GM19397 (cell line): ENCODE results near the gene LAMB1.
"Not testable (repeated sequence)": the region's sequence is repeated elsewhere in the genome, so short reads cannot be mapped to it uniquely, and the experiment has no call there.

Experiments
- ATAC-seq: cut with Tn5 transposase; IDR thresholded peaks from one replicate; pipeline ENCODE4 v1.9.1; 2021; ENCODE audit warnings: mild to moderate bottlenecking, moderate library complexity; ENCODE audit not compliant: unreplicated experiment

LAMB1 gene

DNA sequence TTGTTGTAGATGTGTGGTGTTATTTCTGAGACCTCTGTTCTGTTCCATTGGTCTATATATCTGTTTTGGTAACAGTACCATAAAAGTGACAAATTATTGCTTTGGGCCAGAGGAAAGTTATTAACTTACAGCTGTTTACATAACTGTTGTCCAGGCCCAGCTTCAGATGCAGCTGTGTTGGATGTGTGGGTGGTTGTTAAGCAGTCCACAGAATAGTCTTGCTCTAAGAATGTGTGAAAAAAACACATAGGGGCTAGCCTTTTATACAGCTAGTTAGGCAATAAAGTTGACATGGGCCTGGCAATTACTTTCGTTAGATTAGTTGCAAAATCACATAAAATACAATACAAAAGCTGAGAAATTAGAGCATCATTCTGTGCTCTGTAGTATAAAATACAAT is 80.1 kb downstream of the LAMB1 start:
- no peak for ATAC-seq

GRCh38 chr7:107921826-107922225 is 81.1 kb downstream of the LAMB1 start:
- ATAC-seq = not testable (repeated sequence)

GRCh38 chr7:107920048-107920772 is 82.8 kb downstream of the LAMB1 start:
- ATAC-seq = no peak

DNA sequence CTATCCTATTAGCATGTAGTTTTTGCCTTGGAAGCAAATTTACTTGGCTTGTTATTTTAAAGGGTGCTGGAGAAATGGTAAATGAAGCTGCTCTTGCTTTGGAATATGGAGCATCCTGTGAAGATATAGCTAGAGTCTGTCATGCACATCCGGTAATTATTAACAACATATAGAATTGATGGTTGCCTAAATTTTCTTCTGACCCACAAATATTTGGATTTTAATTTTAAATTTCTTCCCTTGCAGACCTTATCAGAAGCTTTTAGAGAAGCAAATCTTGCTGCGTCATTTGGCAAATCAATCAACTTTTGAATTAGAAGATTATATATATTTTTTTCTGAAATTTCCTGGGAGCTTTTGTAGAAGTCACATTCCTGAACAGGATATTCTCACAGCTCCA is 84.0 kb downstream of the LAMB1 start:
- no peak for ATAC-seq

DNA sequence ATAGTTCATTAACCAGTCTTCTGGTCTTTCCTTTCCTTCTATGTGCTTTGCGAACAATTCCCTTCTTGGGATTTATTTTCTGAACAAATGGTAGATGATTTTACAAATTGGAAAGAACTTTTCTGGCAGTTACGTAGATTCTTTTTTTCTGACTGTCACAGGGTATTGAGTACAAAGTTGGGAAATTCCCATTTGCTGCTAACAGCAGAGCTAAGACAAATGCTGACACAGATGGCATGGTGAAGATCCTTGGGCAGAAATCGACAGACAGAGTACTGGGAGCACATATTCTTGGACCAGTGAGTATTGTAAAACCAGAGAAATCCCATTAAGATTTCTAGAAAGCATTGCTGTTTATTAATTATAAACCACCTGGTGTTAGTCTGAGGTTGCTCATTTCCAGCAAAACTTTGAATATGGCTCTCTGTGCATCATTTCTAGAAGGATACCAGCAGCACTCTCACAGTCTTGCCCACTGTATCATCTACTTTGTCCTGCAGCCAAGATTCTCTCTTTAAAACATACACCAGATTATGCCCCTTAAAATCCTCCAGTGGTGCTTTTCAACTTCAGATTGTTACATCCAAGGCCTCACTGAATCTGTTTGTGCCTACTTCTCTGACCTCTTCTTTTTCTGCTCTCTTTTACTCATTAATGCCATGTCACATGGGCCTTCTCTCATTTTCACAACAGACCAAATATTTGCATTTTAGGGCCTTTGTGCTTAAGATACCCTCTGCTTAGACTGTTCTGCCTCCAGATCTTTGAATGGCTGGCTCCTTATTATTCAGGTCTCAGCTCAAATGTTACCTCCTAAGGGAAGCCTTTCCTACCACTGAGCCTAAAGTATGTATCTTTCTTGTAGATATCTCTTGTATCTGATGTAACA is 85.0 kb downstream of the LAMB1 start:
- peak; percentile 76 for ATAC-seq

DNA sequence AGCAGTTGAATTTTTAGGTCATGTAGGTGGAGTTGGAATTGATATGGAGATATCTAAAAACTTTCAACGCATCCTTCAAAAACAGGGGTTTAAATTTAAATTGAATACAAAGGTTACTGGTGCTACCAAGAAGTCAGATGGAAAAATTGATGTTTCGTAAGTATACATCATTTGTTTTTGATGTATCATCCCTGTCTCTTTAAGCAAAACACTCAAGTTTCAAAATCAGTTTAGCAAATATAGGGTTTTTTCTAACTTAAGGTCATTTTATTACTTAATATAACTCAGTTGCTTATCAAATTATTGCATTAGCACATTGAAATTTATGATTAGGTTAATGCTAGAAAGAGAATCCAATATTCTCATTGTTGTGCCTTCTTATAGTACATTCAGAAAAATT is 87.4 kb downstream of the LAMB1 start:
- no peak for ATAC-seq

- ATAC-seq = no peak
Observed at GRCh38 chr7:107914831-107915230, 88.1 kb downstream of the LAMB1 start.

GRCh38 chr7:107913851-107914250 is 89.1 kb downstream of the LAMB1 start:
- ATAC-seq = no peak

- ATAC-seq = no peak
Observed at GRCh38 chr7:107911981-107912380, 91.0 kb downstream of the LAMB1 start.

DNA sequence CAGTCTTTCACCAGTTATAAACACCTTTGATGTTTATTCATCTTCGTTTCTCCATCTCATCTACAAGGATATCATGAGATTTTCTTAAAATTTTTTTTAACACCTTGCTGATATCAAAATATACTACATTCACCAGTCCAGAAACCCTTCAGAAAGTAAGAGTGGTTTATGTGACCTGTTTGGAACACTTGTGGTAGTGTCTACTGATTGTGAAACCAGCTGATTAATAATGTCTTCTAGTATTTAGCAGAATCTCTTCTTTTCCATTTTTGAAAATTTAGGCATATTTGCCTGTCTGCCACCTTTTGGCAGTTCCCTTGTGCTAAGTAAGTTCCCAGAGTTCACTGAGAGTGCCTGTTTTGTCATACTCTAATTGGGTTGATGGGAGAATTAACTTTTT is 93.5 kb downstream of the LAMB1 start:
- ATAC-seq = no peak

DNA sequence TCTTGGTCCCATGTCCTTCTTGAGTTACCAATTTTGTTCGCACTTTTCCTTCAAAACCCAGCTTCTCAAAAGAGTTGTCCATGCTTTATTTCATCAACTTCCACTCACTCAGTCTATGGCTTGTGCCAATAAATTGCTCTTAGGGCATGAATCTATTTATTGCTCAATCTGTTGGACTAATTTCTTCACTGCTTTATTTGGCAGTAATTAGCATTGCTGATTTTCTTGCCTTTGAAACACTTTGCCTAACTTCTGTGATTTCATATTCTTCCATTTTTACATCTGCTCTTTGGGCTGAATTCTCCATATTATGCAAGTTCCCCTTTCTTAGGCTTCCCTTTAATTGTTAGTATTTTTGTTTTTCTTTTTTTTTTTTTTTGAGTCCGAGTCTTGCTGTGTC is 95.2 kb downstream of the LAMB1 start:
- no peak for ATAC-seq

DNA sequence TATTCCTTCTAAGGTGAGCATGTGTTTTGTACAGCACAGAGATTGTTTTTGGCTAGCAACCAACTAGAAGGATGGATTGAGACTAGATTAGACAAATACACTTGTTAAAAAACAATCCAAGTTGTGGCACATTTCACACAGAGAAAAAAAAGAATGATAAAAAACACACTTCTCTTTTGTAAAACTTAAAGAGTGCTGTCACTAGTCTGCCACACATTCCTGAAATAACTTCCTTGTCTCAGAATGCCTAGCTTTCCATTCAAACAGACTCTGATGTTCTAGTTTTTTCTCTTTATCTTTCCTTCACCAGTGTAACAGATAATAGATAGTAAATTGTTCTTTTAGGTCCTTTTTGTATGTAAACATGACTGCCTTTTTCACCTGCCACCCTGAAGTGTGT is 100.6 kb downstream of the LAMB1 start:
- ATAC-seq = no peak

DNA sequence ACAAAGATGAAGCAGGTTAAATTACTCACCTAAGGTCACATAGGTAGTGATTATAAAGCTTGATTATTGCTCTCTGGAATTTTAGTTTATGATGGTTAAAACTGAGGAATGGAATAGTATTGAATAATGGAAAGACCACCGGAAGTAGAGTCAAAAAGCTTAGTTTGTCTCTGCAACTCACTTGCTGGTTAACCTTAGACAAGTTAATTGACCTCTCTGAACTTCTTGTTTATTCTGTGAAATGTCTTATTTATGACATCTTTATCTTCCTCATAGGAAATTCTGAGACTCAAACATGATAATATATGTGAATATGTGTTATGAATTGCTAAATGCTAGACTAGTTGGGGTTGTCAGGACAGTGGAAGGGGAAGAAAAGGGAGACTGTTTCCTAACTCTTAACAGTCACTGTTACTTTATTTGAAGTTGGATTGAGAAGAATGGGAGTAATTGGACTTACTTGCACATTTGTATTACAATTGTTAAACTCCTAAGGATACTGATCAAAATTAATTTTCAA is 102.4 kb downstream of the LAMB1 start:
- ATAC-seq = no peak

DNA sequence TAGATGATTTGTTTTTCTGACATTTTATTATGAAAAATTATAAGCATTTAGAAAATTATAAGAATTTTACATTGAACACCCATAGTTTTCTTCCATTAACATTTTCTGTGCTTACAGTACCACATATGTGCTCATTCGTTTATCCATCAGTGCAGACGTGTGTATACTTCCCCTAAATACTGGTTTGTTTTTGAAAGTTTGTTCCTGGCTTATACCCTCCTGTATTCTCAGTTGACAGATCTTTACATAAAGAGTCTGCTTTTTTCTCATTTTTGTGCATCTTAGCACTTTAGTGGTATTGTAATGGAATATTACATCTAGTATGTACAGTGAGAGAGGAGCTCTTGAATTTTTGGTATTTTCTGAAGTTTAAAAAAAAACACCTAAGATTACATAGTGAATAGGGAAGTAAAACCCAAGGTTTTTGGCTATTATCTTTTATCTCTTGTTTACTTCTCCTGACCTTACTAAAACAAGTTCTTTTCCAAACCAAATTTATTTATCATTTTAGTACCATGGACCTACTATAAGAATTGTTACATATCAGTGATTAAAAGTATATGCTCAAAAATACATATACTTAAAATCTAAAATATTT is 103.9 kb downstream of the LAMB1 start:
- no peak for ATAC-seq

- not testable (repeated sequence) for ATAC-seq
Observed at GRCh38 chr7:107892367-107892741, 110.6 kb downstream of the LAMB1 start.

- ATAC-seq = peak; percentile 17
Observed at GRCh38 chr7:107891636-107892366, 111.2 kb downstream of the LAMB1 start.

GRCh38 chr7:107890962-107891635 is 111.9 kb downstream of the LAMB1 start, which contains the start of gene DLD:
Gene DLD, plus strand, starts transcription at chr7:107891183. Its CDS starts 68 bp downstream, at chr7:107891251.
- peak; percentile 100 for ATAC-seq

DNA sequence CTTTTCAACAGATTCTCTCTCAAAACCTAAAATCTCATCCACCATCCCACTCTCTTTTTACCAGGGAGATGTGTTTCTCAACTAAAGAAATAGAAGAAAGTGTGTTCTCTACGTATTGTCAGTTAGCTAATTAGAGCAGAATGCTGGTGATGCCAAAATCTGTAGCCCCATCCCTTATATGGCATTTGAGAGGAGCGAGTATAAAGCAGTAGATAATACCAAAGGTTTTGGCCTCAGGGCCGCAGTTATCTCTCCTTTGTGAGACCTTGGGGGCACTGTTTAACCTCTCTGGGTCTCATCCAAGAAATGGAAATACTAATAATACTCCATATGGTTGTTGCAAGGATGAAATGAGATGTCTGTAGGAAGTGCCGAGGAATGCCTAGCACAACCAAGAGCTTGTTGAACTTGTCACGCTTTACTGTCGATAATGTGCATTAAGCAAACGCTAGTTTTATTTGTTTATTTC is 112.4 kb downstream of the LAMB1 start:
- ATAC-seq = no peak

- no peak for ATAC-seq
Observed at GRCh38 chr7:107889992-107890391, 113.0 kb downstream of the LAMB1 start.

DNA sequence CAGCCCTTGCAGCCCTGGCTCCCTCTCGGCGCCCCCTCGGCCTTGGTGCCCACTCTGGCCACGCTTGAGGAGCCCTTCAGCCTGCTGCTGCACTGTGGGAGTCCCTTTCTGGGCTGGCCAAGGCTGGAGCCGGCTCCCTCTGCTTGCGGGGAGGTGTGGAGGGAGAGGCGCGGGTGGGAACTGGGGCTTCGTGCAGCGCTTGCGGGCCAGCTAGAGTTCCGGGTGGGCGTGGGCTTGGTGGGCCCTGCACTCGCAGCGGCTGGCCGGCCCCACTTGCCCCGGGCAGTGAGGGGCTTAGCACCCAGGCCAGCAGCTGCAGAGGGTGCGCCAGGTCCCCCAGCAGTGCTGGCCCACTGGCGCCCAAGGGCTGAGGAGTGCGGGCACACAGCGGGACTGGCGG is 115.1 kb downstream of the LAMB1 start:
- not testable (repeated sequence) for ATAC-seq
